Sigmoid colon (tissue), 4 donors: ENCODE measurements around the gene CX3CL1.

Experiments used
- CTCF ChIP-seq, 4 experiments: fragments of 450-650 bp in 3 of 4; fragments of 200-600 bp in 1 of 4; IDR thresholded peaks; one replicate each; pipeline ENCODE4 v1.5.1; 2016 to 2019; ENCODE audit warnings: antibody characterized with exemption in 4 of 4, mild to moderate bottlenecking in 3 of 4, moderate library complexity in 2 of 4
- EP300 ChIP-seq, 4 donors: sonication (generic); formaldehyde crosslinking; IDR thresholded peaks; one replicate each; pipeline ENCODE4 v1.6.1; 2017; ENCODE audit warnings: antibody characterized with exemption in 4 of 4
- POLR2A ChIP-seq, 2 donors: fragments of 450-650 bp; IDR thresholded peaks; one replicate each; pipeline ENCODE4 v1.6.1; 2016; ENCODE audit warnings: antibody characterized with exemption in 2 of 2, mild to moderate bottlenecking in 2 of 2, moderate library complexity in 2 of 2

- TF ChIP-seq CTCF (IDR thresholded peaks at IDR 0.05): no peak
- TF ChIP-seq POLR2A (IDR thresholded peaks at IDR 0.05): no peak
- no peak for TF ChIP-seq EP300 (IDR thresholded peaks at IDR 0.05)
These were observed 50.9 kb downstream of the CX3CL1 start for GRCh38 chr16:57423152-57423551.
